HL-60 (cell line): ENCODE data around the gene ADGRF5.

ENCODE experiments used
- DNase-seq, 2 experiments: peaks; one replicate each; pipeline ENCODE4 v3.0.0-alpha.2; 2010 to 2020; ENCODE audit warnings: low read depth in 1 of 2, low spot score in 1 of 2
- H3K27ac ChIP-seq: fragments of 250-450 bp; sonication (Bioruptor Pico); replicated peaks from 2 replicates; pipeline ENCODE4 v1.5.1; 2020; ENCODE audit warnings: mild to moderate bottlenecking, moderate library complexity
- H3K27me3 ChIP-seq: fragments of 250-450 bp; sonication (Bioruptor Pico); 2 replicates; pipeline ENCODE4 v1.5.1; 2021; ENCODE audit warnings: mild to moderate bottlenecking, moderate library complexity; ENCODE audit not compliant: insufficient read depth, poor library complexity, severe bottlenecking
- H3K4me3 ChIP-seq: replicated peaks from 2 replicates; pipeline ENCODE4 v1.5.1; 2011; ENCODE audit warnings: mild to moderate bottlenecking, control low read depth, low read length; ENCODE audit not compliant: insufficient read depth
- CTCF ChIP-seq: IDR thresholded peaks from one replicate; pipeline ENCODE4 v1.5.1; 2011; ENCODE audit warnings: low read length, control low read depth, inconsistent platforms; ENCODE audit not compliant: insufficient read depth
- GABPA ChIP-seq: IDR thresholded peaks from 2 replicates; pipeline ENCODE4 v1.6.1; 2012; ENCODE audit warnings: low read depth
- POLR2AphosphoS5 ChIP-seq: IDR thresholded peaks from 2 replicates; pipeline ENCODE4 v1.6.1; 2012; ENCODE audit warnings: low read depth
- REST ChIP-seq: IDR thresholded peaks from 2 replicates; pipeline ENCODE4 v1.6.1; 2012; ENCODE audit warnings: low read depth; ENCODE audit not compliant: insufficient replicate concordance
- SPI1 ChIP-seq: IDR thresholded peaks from 2 replicates; pipeline ENCODE4 v1.6.1; 2012; ENCODE audit warnings: low read depth, mild to moderate bottlenecking, borderline replicate concordance

Gene ADGRF5

GRCh38 chr6:46832816-46833215 is 88.9 kb downstream of the ADGRF5 start:
- H3K4me3 ChIP-seq = no peak overlapping the region
- H3K27me3 ChIP-seq = no peaks in the 10 kb centered on the region
- TF ChIP-seq GABPA (no peak), CTCF (no peak), SPI1 (no peak), REST (no peak)
- no peak for DNase-seq
- H3K27ac ChIP-seq = no peak overlapping the region

GRCh38 chr6:46828939-46829338 is 92.8 kb downstream of the ADGRF5 start:
- TF ChIP-seq CTCF (no peak), POLR2AphosphoS5 (no peak), SPI1 (no peak), GABPA (no peak), REST (no peak)
- DNase-seq = no peak
- Histone ChIP-seq H3K27ac (no peak overlapping the region), H3K4me3 (no peak overlapping the region), H3K27me3 (no peaks in the 10 kb centered on the region)

- Histone ChIP-seq H3K4me3 (no peak overlapping the region), H3K27ac (no peak overlapping the region), H3K27me3 (peaks cover 3% of the 10 kb centered on the region)
- TF ChIP-seq CTCF (no peak), REST (no peak), GABPA (no peak), POLR2AphosphoS5 (no peak), SPI1 (no peak)
- DNase-seq = peak in 1 of 2 experiments; percentile 14
Measured at GRCh38 chr6:46821458-46821881, 100.3 kb downstream of the ADGRF5 start.
